NCI-H748 treated with DMSO at 0.1 percent for 48 hours (cell line): Measurements from ENCODE around the gene EHMT1.

Source experiments
- DNase-seq: peaks from one replicate; lab custom pipeline; 2025; lab: John Stamatoyannopoulos, UW

The EHMT1 gene

DNA sequence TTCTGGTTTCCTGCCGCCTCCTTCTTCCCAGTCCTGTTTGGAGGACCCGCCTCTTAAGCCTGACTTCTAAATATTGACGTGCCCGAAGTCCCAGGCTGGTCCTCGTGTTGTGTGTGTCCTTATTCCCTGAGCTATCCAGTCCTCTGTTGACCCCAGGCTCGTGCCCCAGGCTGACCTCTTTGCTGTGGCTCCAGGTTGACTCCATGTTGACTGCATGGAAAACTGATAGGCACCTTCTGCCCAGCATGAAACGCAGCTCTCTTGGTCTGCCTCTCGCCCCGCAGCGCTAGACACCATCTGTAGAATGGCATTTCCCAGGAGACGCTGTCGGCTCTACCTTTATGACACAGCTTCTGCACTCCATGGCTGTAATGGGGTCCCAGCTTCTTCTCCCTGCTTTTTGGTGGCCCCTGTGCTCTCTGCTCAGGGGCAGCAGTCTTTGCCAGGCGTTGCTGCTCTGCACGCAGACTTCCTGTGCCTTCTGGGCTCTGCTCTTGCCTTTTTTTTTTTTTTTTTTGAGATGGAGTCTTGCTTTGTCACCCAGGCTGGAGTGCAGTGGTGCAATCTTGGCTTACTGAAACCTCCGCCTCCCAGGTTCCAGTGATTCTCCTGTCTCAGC, 28.4 kb downstream of the EHMT1 start:
- no peak for DNase-seq

DNA sequence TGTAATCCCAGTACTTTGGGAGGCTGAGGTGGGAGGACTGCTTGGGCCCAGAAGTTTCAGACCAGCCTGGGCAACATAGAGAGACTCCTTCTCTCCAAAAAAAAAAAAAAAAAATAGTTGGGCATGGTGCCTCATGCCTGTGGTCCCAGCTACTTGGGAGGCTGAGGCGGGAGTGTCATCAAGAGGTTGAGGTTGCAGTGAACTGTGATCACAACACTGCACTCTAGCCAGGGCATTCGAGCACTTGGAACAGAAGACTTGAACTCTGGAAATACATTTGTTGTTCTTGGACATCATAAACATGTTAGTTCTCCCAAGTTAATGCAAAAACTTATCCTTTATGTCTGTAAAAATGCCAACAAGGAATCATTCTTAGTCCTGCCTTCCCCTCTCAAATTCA, 29.6 kb downstream of the EHMT1 start:
- no peak for DNase-seq

DNA sequence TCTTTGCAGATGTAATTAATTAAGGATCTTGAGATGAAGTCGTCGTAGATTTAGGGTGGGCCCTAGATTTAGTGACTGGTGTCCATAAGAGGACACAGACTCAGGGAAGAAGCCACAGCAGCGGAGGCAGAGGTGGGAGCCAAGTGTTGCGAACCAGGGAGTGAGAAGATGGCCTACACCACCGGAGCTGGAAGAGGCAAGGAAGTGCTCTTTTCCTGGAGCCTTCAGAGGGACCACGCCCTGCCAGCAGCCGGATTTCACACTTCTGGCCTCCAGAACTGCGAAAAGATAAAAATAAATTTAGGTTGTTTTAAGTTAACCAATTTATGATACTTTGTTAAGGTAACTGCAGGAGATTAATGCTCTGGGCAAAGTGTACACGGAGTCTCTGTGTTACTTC, 30.7 kb downstream of the EHMT1 start:
- DNase-seq, result no peak

DNA sequence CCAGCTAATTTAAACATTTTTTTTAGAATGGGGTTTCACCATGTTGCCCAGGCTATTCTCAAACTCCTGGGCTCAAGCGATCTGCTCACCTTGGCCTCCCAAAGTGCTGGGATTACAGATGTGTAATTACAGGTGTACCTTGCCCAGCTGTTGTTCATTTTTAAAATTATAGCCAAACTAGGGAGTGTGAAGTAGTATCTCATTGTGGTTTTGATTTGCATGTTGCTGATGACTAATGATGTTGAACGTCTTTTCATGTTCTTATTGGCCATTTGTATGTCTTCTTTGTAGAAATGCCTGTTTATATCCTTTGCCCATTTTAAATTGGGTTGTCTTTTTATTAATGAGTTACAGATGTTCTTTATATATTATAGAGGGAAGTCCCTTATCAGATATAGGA, 31.5 kb downstream of the EHMT1 start:
- DNase-seq, result no peak

DNA sequence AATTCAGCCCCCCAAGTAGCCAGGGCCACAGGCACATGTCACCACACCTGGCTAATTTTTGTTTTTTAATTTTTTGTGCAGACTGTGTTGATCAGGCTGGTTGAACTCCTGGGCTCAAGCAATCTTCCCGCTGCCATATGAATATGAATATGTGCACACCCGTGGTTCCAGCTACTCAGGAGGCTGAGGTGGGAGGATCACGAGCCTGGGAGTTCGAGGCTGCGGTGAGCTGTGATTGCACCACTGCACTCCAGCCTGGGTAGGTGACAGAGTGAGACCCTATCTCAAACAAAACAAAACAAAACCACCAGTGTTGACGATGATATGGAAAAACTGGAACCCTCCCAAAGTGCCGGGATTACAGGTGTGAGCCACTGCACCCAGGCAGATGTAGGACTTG, 32.0 kb downstream of the EHMT1 start:
- no peak for DNase-seq

GRCh38 chr9:137656416-137656815, 37.6 kb downstream of the EHMT1 start:
- DNase-seq, result no peak

DNA sequence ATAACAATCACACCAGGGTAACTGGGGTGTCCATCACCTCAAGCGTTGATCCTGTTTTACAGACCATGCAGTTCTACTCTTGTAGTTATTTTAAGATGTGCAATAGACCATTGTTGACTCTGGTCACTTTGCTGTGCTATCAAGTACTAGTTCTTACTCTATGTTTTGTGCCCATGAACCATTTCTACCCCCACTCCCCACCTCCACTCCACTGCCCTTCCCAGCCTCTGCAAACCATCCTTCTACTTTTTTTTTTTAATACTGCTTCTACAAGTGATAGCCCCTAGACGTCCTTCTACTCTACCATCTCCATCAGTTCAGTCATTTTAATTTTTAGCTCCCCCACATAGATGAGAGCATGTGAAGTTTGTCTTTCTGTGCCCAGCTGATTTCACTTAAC, 38.8 kb downstream of the EHMT1 start:
- no peak for DNase-seq

DNA sequence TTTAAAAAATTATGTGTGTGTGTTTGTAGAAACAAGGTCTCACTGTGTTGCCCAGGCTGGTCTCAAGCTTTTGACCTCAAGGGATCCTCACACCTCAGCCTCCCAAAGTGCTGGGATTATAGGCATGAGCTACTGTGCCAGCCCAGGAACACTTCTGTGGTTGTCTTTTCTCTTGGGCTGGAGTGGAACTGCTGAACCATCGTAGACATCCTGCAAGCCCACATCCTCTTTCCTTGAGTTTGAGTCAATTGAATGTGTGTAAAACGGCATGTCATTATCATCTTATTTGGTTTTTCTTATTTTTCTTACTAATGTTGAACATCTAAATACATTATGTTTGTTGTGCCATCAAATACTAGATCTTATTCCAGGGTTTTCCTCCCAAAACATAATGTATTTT, 40.0 kb downstream of the EHMT1 start:
- DNase-seq, result no peak

DNA sequence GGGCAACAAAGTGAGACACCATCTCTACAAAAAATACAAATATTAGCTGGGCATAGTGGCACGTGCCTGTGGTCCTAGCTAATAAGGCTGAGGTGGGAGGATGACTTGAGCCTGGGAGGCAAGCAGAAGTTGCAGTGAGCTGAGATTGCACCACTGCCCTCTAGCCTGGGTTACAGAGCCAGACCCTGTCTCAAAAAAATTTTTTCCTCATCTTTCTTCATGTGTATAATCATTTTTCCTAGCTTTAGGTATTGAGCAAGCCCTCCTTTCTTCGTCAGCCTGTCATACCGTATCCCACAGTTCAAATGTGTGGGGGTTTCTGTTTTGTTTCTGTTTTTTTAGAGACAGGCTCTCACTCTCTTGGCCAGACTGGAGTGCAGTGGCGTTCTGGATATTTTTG, 41.3 kb downstream of the EHMT1 start:
- DNase-seq, result no peak

GRCh38 chr9:137663584-137663983, 44.8 kb downstream of the EHMT1 start:
- DNase-seq, result no peak

DNA sequence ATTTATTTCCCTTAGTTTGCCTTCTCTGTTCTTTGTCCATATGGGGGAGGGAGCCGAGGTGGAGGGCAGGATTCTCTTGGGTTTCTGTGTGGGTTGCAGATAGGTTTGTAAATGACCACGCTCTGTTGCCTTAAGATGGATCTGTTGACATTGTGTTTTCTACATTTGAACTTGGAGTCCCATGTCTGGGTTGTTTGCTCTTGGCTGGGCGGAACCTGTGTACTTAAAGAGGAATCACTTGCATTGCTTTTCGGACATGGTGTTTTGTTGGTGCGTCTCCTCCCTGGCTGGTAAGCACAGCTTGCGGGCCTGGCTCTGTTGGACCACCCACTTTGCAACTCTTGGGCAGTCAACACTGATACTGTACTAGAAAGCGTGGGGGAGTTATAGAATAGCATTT, 45.9 kb downstream of the EHMT1 start:
- DNase-seq, result no peak

DNA sequence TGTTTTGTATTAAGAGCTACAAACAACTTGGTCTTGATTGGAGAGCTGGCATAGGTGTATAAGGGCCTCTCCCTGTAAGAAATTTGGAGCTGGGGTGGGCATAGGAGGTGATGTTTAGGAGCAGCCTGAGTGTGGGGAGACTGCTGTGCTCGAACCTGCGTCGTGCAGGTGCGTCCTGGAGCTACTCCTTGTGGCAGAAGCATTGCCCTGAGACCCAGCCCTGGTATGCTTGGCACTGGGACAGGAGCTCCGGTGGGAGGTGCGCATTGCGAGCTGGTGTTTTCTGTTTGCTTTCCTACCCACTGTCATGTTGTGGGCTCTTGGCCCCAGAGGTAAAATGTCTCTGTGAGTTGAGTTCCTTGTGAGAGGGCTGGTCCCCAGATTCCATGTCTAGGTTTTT, 46.4 kb downstream of the EHMT1 start:
- no peak for DNase-seq

GRCh38 chr9:137665697-137666512, 47.1 kb downstream of the EHMT1 start:
- no peak for DNase-seq

DNA sequence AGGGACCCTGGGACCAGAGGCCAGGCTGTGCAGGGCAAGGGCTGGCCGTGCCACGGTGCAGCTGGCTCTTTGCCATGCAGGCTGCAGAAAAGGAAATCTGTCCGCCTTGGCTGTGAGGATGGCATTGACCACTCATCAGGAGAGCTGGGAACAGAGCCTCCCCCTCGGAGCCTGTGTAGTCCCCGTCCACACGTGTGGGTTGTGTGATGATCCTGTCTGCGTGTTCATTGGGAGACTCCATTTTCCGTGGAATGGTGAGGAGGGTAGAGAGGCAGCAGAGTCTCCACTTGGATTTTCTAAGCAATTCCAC, 47.7 kb downstream of the EHMT1 start:
- DNase-seq, result no peak

- DNase-seq, result no peak
These were observed 48.3 kb downstream of the EHMT1 start for GRCh38 chr9:137666955-137667670.

GRCh38 chr9:137668203-137668602, 49.4 kb downstream of the EHMT1 start:
- no peak for DNase-seq

DNA sequence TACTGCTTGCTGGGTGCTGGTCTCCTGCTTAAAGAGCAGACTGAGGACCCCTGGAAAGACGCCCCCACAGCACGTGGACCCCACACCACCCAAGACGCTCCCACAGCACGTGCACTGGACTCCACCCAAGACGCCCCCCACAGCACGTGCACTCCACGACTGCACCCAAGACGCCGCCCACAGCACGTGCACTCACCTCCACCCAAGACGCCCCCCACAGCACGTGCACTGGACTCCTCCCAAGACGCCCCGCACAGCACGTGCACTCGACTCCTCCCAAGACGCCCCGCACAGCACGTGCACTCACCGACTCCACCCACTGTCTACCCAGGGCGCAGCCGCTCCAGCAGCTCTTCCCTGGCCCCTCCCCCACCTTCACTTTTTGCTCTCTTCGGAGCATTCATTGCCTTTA, 50.5 kb downstream of the EHMT1 start:
- no peak for DNase-seq

DNA sequence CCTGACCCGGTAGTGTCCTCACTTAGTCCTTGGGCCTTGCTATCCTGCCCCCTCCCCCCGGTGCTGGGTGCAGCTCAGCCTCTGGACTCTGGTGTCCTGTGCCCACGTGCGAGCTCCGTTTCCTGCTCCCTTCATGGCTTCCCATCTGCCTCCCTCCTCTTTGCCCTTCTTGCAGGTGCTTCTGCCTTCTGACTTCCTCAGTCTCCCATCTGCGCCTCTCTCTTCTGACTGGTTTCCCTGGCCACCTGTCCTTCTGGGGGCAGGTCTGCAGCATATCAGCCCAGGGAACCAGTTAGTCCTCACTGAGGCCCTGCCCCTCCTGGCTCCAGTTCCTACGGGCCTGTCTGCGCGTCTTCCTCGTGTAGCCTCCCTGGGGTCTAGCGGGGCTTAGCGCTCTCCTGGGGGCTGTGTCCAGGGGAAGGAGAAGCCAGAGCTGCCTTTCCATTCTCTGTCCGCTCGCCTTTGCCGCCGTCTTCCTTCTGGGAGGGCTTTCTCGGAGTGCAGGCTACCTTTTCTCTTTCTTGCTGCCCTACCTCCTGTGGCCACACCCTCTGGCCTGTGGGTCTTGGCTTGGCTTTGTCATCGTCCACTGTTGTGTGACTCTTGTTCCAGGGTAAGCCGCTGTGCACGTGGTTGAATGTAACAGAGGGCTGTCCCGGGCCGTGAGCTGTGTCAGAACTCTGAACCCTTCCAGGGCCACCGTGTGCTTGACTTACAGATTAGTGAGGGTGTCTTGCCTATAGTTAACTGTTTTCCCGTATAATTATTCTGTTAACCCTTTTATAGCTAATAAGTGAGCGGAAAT, 51.8 kb downstream of the EHMT1 start:
- no peak for DNase-seq

GRCh38 chr9:137671196-137671538, 52.4 kb downstream of the EHMT1 start:
- DNase-seq, result no peak

GRCh38 chr9:137671721-137672120, 52.9 kb downstream of the EHMT1 start:
- no peak for DNase-seq

DNA sequence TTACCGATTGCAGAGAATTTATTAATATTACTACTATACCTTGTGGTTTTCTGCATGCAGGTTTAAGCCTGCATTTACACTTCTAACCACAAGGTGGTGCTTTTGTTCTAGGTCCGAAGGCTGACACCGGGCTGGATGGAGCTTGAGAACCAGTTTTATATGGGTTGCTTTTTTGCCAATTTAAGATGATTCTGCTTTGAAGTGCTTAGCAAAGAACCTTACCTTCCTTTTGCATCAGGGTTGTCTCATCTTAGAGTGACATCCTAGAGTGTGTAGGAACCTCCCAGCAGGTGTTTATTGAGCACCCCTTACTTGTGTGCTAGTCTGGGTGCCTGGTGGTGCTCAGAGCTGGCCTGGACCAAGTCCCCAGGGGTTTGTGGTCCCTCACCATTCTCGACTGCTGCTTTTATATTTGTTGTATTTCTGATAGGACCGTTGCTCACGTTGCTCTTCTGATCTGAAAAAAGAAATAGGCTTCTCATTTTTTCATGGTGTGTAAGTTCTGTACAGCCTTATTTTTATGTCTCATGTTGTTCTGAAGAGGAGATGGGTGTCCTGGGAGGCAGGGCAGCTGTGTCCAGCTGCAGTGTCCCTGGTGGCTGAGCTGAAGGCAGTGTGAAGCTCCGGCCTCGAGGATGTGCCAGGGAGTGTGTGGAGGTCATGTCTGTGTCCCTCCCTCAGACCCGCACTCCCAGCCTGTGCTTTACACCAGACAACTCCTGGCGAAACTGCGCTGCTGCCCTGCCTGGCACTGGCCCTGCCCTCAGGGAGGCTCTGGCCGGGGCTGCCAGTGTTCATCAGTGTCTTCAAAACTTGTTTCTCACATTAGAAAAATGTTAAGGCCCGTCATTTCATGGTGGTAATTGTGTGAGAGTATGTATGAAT, 54.3 kb downstream of the EHMT1 start:
- DNase-seq, result peak; percentile 87

GRCh38 chr9:137673886-137674285, 55.1 kb downstream of the EHMT1 start:
- DNase-seq, result no peak
